IMR-90 (cell line): ENCODE data around the gene DHRS4.
"Not testable (repeated sequence)": the region's sequence is repeated elsewhere in the genome, so short reads cannot be mapped to it uniquely, and the experiment has no call there.

Source experiments
- MAZ ChIP-seq: IDR thresholded peaks from 2 replicates; pipeline ENCODE4 v1.6.1; 2012; ENCODE audit warnings: low read depth, mild to moderate bottlenecking, low read length, improper control_type of control experiment, moderate library complexity, borderline replicate concordance
- POLR2A ChIP-seq: IDR thresholded peaks from 2 replicates; pipeline ENCODE4 v1.6.1; 2012; ENCODE audit warnings: mild to moderate bottlenecking, low read depth, low read length
- RFX5 ChIP-seq: IDR thresholded peaks from 2 replicates; pipeline ENCODE4 v1.8.0; 2012; ENCODE audit warnings: low read depth, mild to moderate bottlenecking, low read length, moderate library complexity
- TF ChIP-seq, protein P1 (sequence below): conservative IDR thresholded peaks from 2 replicates; pipeline ENCODE4 v1.5.1; 2012; ENCODE audit warnings: mild to moderate bottlenecking, low read depth, low read length, improper control_type of control experiment

GRCh38 chr14:23974041-23974440 lies 20.5 kb downstream of the DHRS4 start:
- TF ChIP-seq, protein P1, sequence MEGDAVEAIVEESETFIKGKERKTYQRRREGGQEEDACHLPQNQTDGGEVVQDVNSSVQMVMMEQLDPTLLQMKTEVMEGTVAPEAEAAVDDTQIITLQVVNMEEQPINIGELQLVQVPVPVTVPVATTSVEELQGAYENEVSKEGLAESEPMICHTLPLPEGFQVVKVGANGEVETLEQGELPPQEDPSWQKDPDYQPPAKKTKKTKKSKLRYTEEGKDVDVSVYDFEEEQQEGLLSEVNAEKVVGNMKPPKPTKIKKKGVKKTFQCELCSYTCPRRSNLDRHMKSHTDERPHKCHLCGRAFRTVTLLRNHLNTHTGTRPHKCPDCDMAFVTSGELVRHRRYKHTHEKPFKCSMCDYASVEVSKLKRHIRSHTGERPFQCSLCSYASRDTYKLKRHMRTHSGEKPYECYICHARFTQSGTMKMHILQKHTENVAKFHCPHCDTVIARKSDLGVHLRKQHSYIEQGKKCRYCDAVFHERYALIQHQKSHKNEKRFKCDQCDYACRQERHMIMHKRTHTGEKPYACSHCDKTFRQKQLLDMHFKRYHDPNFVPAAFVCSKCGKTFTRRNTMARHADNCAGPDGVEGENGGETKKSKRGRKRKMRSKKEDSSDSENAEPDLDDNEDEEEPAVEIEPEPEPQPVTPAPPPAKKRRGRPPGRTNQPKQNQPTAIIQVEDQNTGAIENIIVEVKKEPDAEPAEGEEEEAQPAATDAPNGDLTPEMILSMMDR = not testable (repeated sequence)
- not testable (repeated sequence) for TF ChIP-seq MAZ, POLR2A, RFX5
